H7 (cell line): ENCODE results near the gene SUSD3. TPM values are rescaled to one million over a fixed set of nuclear protein-coding genes. Genes with fewer than 3 reads are reported as not detected.
A peak's percentile ranks its signal among the peaks of the same experiment; 100 is the strongest.

Source experiments
- DNase-seq: peaks from one replicate; pipeline ENCODE4 v3.0.0; 2012
- H3K27me3 ChIP-seq: 2 replicates; pipeline ENCODE4 v1.6.0; 2011; ENCODE audit warnings: mild to moderate bottlenecking, low read length; ENCODE audit not compliant: control insufficient read depth, insufficient read depth
- H3K36me3 ChIP-seq: replicated peaks from 2 replicates; pipeline ENCODE4 v1.5.1; 2011; ENCODE audit warnings: low read length; ENCODE audit not compliant: control insufficient read depth, insufficient read depth
- H3K4me3 ChIP-seq: 2 replicates; pipeline ENCODE4 v1.5.1; 2011; ENCODE audit warnings: low read depth, mild to moderate bottlenecking, control low read depth, low read length, moderate library complexity; ENCODE audit not compliant: insufficient read depth
- total RNA-seq: library from RNA; depleted of rRNA; stranded (reverse); fragments of >200 nt; shearing (Covaris generic); gene quantifications from 2 replicates; pipeline ENCODE4 v1.2.3, GENCODE V29; 2014

The SUSD3 gene
- total RNA-seq, 1 experiment from 2014 or later = 20.3 TPM

- peak; percentile 20 for DNase-seq
- no peak overlapping the region for H3K4me3 ChIP-seq
Observed at GRCh38 chr9:93085676-93086075, 27.2 kb downstream of the SUSD3 start.

DNA sequence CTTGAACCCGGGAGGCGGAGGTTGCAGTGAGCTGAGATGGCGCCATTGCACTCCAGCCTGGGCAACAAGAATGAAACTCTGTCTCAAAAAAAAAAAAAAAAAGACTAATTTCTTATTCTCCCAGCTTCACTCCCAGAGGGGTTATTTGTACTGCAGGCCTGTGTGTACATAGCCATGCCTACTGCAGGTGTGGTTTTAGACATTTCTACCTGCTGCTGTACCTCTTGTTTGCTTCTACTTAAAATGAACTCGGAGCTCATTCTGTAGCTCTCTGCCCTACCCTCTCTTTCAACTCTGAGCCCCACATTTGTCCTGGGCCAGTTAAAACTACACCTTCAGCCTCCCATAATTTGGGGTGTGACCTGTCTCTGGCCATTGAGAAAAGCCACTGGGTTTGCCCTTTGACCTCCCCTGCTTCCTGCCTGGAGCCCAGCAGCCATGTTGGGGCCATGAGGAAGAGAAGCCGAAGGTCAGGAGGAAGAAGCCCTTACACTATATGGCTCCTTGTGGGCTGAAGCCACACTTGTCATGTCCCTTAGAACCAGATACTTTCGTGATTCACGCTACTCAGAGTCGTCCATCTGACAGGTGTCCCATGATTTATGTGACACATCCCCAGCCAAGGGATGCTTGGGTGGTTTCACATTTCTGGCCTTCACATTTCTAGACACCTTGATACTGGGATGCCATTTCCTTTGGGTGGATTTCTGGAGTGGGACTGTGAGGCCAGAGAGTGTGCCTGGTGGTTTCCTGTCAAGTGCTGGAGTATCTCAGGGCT is 28.1 kb downstream of the SUSD3 start:
- DNase-seq = peak; percentile 12
- H3K27me3 ChIP-seq = no peaks in the 10 kb centered on the region
- H3K4me3 ChIP-seq = no peak overlapping the region
- peaks cover 2% of the 10 kb centered on the region for H3K36me3 ChIP-seq

More at GRCh38 chr9:93085676-93086075, 27.2 kb downstream of the SUSD3 start:
- Histone ChIP-seq H3K27me3 (no peaks in the 10 kb centered on the region), H3K36me3 (peaks cover 2% of the 10 kb centered on the region)

- Histone ChIP-seq H3K4me3 (no peak overlapping the region), H3K36me3 (peaks cover 2% of the 10 kb centered on the region), H3K27me3 (no peaks in the 10 kb centered on the region)
- DNase-seq = peak; percentile 20
Observed at GRCh38 chr9:93087971-93088655, 29.6 kb downstream of the SUSD3 start.

- DNase-seq = peak; percentile 13
Observed at GRCh38 chr9:93088656-93089015, 30.1 kb downstream of the SUSD3 start.

GRCh38 chr9:93089024-93089423 is 30.5 kb downstream of the SUSD3 start:
- DNase-seq = peak; percentile 10
- Histone ChIP-seq H3K27me3 (no peaks in the 10 kb centered on the region), H3K4me3 (no peak overlapping the region), H3K36me3 (peaks cover 2% of the 10 kb centered on the region)

More at GRCh38 chr9:93088656-93089015, 30.1 kb downstream of the SUSD3 start:
- H3K36me3 ChIP-seq = peaks cover 2% of the 10 kb centered on the region
- no peaks in the 10 kb centered on the region for H3K27me3 ChIP-seq
- no peak overlapping the region for H3K4me3 ChIP-seq

- H3K4me3 ChIP-seq = no peak overlapping the region
- H3K36me3 ChIP-seq = peaks cover 2% of the 10 kb centered on the region
- DNase-seq = peak; percentile 20
- H3K27me3 ChIP-seq = no peaks in the 10 kb centered on the region
Observed at GRCh38 chr9:93089481-93089991, 31.0 kb downstream of the SUSD3 start.

- no peak for DNase-seq
- Histone ChIP-seq H3K4me3 (no peak overlapping the region), H3K27me3 (no peaks in the 10 kb centered on the region), H3K36me3 (peaks cover 2% of the 10 kb centered on the region)
Observed at GRCh38 chr9:93090091-93090655, 31.7 kb downstream of the SUSD3 start.

- DNase-seq = no peak
- Histone ChIP-seq H3K36me3 (no peaks in the 10 kb centered on the region), H3K27me3 (no peaks in the 10 kb centered on the region), H3K4me3 (no peak overlapping the region)
Observed at GRCh38 chr9:93091056-93091452, 32.6 kb downstream of the SUSD3 start.

DNA sequence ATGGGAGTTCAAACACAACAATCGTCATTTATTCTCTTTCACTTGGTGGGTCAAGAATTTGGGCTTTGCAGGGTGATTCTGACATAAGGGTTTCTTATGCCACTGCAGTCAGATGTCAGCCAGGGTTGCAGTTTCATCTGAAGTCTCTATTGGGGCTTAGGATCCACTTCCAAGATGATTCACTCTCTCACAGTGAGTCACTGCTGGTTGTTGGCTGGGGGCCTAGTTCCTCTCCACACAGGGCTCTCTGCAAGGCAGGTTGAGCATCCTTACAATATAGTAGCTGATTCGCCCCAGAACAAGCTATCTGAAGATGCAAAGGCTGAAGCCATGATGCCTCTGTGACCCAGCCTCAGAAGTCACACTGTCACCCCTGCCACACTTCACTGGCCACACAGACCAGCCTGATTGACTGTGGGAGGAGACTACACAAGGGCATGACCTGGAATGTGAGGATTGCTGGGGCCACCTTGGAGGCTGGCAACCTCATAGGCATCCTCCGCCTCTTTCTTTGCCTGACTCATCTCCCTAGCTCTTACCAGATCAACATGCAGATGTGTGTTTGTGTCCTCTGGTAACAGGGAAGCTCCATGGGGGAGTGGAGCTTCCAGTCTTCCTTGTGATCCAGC is 33.1 kb downstream of the SUSD3 start:
- Histone ChIP-seq H3K4me3 (no peak overlapping the region), H3K27me3 (peaks cover under 1% of the 10 kb centered on the region; the same call in 1 of the 2 replicates), H3K36me3 (no peaks in the 10 kb centered on the region)
- peak; percentile 10 for DNase-seq

DNA sequence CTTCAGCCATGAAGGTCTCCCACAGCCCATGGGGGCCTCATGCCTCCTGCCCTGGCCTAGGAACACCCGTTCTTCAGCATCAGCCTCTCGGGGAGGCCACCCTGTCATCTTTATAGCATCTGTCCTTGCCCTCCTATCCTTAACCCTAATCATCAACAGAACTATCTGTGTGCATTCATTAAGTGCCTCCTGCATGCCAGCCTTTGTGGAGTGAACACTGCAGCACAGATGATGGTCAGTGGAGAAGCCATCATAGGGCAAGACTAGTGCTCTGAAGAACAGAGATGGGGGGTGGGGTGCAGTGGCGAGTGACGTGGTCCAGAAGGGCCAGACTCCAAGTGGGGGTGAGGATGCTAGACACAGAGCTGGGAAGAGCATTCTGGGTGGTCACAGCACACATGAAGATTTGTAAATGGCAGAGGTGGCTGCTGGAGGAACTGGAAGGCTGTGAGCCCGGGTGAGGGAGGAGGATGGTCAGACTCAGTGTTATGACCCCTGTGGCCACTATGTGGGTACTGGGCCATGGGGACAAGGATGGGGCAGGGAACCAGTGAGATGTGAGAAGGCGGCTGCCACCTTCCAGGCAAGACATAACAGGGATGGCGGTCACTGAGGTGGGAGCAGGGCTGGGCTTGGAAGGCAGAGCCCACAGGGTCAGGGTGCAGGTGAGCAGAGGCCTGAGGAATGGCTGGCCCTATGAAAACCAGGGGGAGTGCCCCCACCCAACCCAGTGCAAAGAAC is 33.9 kb downstream of the SUSD3 start:
- Histone ChIP-seq H3K27me3 (peaks cover 3% of the 10 kb centered on the region; the same call in 1 of the 2 replicates), H3K36me3 (no peaks in the 10 kb centered on the region), H3K4me3 (no peak overlapping the region)
- no peak for DNase-seq

DNA sequence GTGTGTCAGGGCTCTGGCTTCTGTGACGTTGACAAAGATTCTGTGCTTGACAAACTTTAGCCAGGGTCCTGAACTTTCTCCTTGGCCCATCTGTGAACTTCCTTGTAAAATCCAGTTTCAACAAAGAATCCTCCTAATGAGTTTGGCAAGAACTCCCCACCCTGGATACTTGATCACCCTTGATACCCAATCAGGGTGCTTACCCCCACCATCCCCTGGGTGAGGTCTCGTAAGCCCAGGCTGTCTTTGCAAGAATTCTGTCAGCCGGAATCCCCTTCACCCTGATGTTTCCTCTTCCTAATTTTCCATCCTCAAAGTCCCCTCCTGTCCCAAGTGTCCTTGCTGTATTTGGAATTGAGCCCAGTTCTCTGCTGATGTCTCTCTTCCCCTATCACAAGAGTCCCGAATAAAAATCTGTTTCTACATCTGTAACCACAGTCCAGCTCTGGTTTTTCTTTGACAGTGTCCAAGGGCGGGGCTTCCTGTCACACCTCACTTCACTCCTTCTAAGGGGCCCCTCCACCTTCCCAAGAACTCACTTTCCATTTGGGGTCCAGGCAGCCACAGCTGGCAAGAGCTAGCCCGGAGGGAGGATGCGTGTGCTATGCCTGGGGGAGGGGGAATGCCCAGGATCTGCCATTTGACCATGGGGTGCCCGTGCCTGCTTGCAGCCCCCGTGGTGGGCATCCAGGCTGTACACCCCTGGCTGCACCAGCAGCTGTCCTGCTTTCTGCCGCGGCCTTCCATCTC is 34.8 kb downstream of the SUSD3 start:
- Histone ChIP-seq H3K27me3 (peaks cover 3% of the 10 kb centered on the region; the same call in 1 of the 2 replicates), H3K4me3 (no peak overlapping the region), H3K36me3 (no peaks in the 10 kb centered on the region)
- no peak for DNase-seq

GRCh38 chr9:93093877-93094657 is 35.6 kb downstream of the SUSD3 start:
- Histone ChIP-seq H3K36me3 (no peaks in the 10 kb centered on the region), H3K27me3 (peaks cover 3% of the 10 kb centered on the region; the same call in 1 of the 2 replicates), H3K4me3 (no peak overlapping the region)
- DNase-seq = peak; percentile 34
